ENCODE measurements around the gene BIN1. TPM values are rescaled to one million over a fixed set of nuclear protein-coding genes. Genes with fewer than 3 reads are reported as not detected.

Gene BIN1
- total and polyA plus RNA-seq, 4 donors: 15.4 to 37.9 (median 21.6) TPM

GRCh38 chr2:127146820-127147502 lies 40.0 kb upstream of the BIN1 start:
- 88 to 90% methylated on average over 10 of the region's 10 CpGs for WGBS, 2 donors
- Histone ChIP-seq H3K9me3 (ENCODE audit: control insufficient read depth, low read length) (no peaks in the 10 kb centered on the region), H3K36me3 (ENCODE audit: control insufficient read depth in 1 of 2, insufficient read depth in 2 of 2, low read length in 1 of 2) (no peaks in the 10 kb centered on the region), H3K27me3 (ENCODE audit: control insufficient read depth in 1 of 2, insufficient read depth in 2 of 2, low read length in 1 of 2) (no peaks in the 10 kb centered on the region), H3K4me1 (ENCODE audit: control insufficient read depth in 1 of 2, insufficient read depth in 2 of 2, low read length in 2 of 2) (no peaks in the 10 kb centered on the region), H3K27ac (ENCODE audit: low read depth in 1 of 2, low read length in 2 of 2) (no peak overlapping the region), H3K4me3 (ENCODE audit: low read length in 2 of 2) (no peak overlapping the region)
- no peak for ATAC-seq (ENCODE audit: low FRiP score)
- intact Hi-C loops (cut with DNase I): no loop called here
- DNase-seq: no peak

GRCh38 chr2:127146071-127146725 lies 39.2 kb upstream of the BIN1 start:
- H3K27me3 ChIP-seq (ENCODE audit: control insufficient read depth in 1 of 2, insufficient read depth in 2 of 2, low read length in 1 of 2): no peaks in the 10 kb centered on the region
- peak; percentile 33 for ATAC-seq (ENCODE audit: low FRiP score)

GRCh38 chr2:127145280-127145895 lies 38.4 kb upstream of the BIN1 start:
- Histone ChIP-seq H3K4me1 (ENCODE audit: control insufficient read depth in 1 of 2, insufficient read depth in 2 of 2, low read length in 2 of 2) (no peaks in the 10 kb centered on the region), H3K27ac (ENCODE audit: low read depth in 1 of 2, low read length in 2 of 2) (no peak overlapping the region), H3K4me3 (ENCODE audit: low read length in 2 of 2) (no peak overlapping the region), H3K27me3 (ENCODE audit: control insufficient read depth in 1 of 2, insufficient read depth in 2 of 2, low read length in 1 of 2) (no peaks in the 10 kb centered on the region), H3K9me3 (ENCODE audit: control insufficient read depth, low read length) (no peaks in the 10 kb centered on the region), H3K36me3 (ENCODE audit: control insufficient read depth in 1 of 2, insufficient read depth in 2 of 2, low read length in 1 of 2) (no peaks in the 10 kb centered on the region)
- no peak for DNase-seq
- 43 to 44% methylated on average over 1 of the region's 1 CpG for WGBS, 2 donors
- no peak for ATAC-seq (ENCODE audit: low FRiP score)
- intact Hi-C loops (cut with DNase I): no loop called here

More at GRCh38 chr2:127146071-127146725, 39.2 kb upstream of the BIN1 start:
- no peaks in the 10 kb centered on the region for H3K4me1 ChIP-seq (ENCODE audit: control insufficient read depth in 1 of 2, insufficient read depth in 2 of 2, low read length in 2 of 2)
- no peaks in the 10 kb centered on the region for H3K36me3 ChIP-seq (ENCODE audit: control insufficient read depth in 1 of 2, insufficient read depth in 2 of 2, low read length in 1 of 2)
- H3K27ac ChIP-seq (ENCODE audit: low read depth in 1 of 2, low read length in 2 of 2): no peak overlapping the region
- 93 to 95% methylated on average over 18 of the region's 18 CpGs for WGBS, 2 donors
- intact Hi-C loops (cut with DNase I): no loop called here
- H3K4me3 ChIP-seq (ENCODE audit: low read length in 2 of 2): no peak overlapping the region
- DNase-seq: no peak
- no peaks in the 10 kb centered on the region for H3K9me3 ChIP-seq (ENCODE audit: control insufficient read depth, low read length)

- ATAC-seq (ENCODE audit: low FRiP score): peak; percentile 45
- H3K27ac ChIP-seq (ENCODE audit: low read depth in 1 of 2, low read length in 2 of 2): no peak overlapping the region
- H3K27me3 ChIP-seq (ENCODE audit: control insufficient read depth in 1 of 2, insufficient read depth in 2 of 2, low read length in 1 of 2): no peaks in the 10 kb centered on the region
- no peaks in the 10 kb centered on the region for H3K36me3 ChIP-seq (ENCODE audit: control insufficient read depth in 1 of 2, insufficient read depth in 2 of 2, low read length in 1 of 2)
- DNase-seq: no peak
- no peaks in the 10 kb centered on the region for H3K9me3 ChIP-seq (ENCODE audit: control insufficient read depth, low read length)
- no peaks in the 10 kb centered on the region for H3K4me1 ChIP-seq (ENCODE audit: control insufficient read depth in 1 of 2, insufficient read depth in 2 of 2, low read length in 2 of 2)
- H3K4me3 ChIP-seq (ENCODE audit: low read length in 2 of 2): no peak overlapping the region
- WGBS, 2 donors: 75 to 79% methylated on average over 11 of the region's 11 CpGs
- intact Hi-C loops (cut with DNase I): no loop called here
Measured at GRCh38 chr2:127143841-127144782, 37.2 kb upstream of the BIN1 start.

- 89 to 91% methylated on average over 4 of the region's 4 CpGs for WGBS, 2 donors
- intact Hi-C loops (cut with DNase I): no loop called here
- no peaks in the 10 kb centered on the region for H3K4me1 ChIP-seq (ENCODE audit: control insufficient read depth in 1 of 2, insufficient read depth in 2 of 2, low read length in 2 of 2)
- H3K27me3 ChIP-seq (ENCODE audit: control insufficient read depth in 1 of 2, insufficient read depth in 2 of 2, low read length in 1 of 2): no peaks in the 10 kb centered on the region
- DNase-seq: no peak
- ATAC-seq (ENCODE audit: low FRiP score): no peak
- no peak overlapping the region for H3K4me3 ChIP-seq (ENCODE audit: low read length in 2 of 2)
- H3K9me3 ChIP-seq (ENCODE audit: control insufficient read depth, low read length): no peaks in the 10 kb centered on the region
- no peak overlapping the region for H3K27ac ChIP-seq (ENCODE audit: low read depth in 1 of 2, low read length in 2 of 2)
- H3K36me3 ChIP-seq (ENCODE audit: control insufficient read depth in 1 of 2, insufficient read depth in 2 of 2, low read length in 1 of 2): no peaks in the 10 kb centered on the region
Measured at GRCh38 chr2:127142663-127143630, 36.0 kb upstream of the BIN1 start.

- no peaks in the 10 kb centered on the region for H3K27me3 ChIP-seq (ENCODE audit: control insufficient read depth in 1 of 2, insufficient read depth in 2 of 2, low read length in 1 of 2)
- H3K27ac ChIP-seq (ENCODE audit: low read depth in 1 of 2, low read length in 2 of 2): no peak overlapping the region
- intact Hi-C loops (cut with DNase I): no loop called here
- ATAC-seq (ENCODE audit: low FRiP score) (no peak), DNase-seq (no peak)
- H3K4me1 ChIP-seq (ENCODE audit: control insufficient read depth in 1 of 2, insufficient read depth in 2 of 2, low read length in 2 of 2): no peaks in the 10 kb centered on the region
- H3K9me3 ChIP-seq (ENCODE audit: control insufficient read depth, low read length): no peaks in the 10 kb centered on the region
- 69 to 71% methylated on average over 13 of the region's 13 CpGs for WGBS, 2 donors
- H3K36me3 ChIP-seq (ENCODE audit: control insufficient read depth in 1 of 2, insufficient read depth in 2 of 2, low read length in 1 of 2): no peaks in the 10 kb centered on the region
- no peak overlapping the region for H3K4me3 ChIP-seq (ENCODE audit: low read length in 2 of 2)
Measured at GRCh38 chr2:127140538-127140937, 33.6 kb upstream of the BIN1 start.

- WGBS, 2 donors: 59 to 65% methylated on average over 2 of the region's 2 CpGs
- Histone ChIP-seq H3K27ac (ENCODE audit: low read depth in 1 of 2, low read length in 2 of 2) (no peak overlapping the region), H3K4me1 (ENCODE audit: control insufficient read depth in 1 of 2, insufficient read depth in 2 of 2, low read length in 2 of 2) (no peaks in the 10 kb centered on the region), H3K4me3 (ENCODE audit: low read length in 2 of 2) (no peak overlapping the region), H3K27me3 (ENCODE audit: control insufficient read depth in 1 of 2, insufficient read depth in 2 of 2, low read length in 1 of 2) (no peaks in the 10 kb centered on the region), H3K9me3 (ENCODE audit: control insufficient read depth, low read length) (no peaks in the 10 kb centered on the region), H3K36me3 (ENCODE audit: control insufficient read depth in 1 of 2, insufficient read depth in 2 of 2, low read length in 1 of 2) (no peaks in the 10 kb centered on the region)
- no peak for DNase-seq
- intact Hi-C loops (cut with DNase I): no loop called here
- ATAC-seq (ENCODE audit: low FRiP score): no peak
Measured at GRCh38 chr2:127139766-127140165, 32.8 kb upstream of the BIN1 start.
